Activated naive CD4-positive, alpha-beta T cell treated with anti-CD3 and anti-CD28 coated beads, Interleukin-2, amount 50 U/mL, for 72 hours (primary cell): ENCODE measurements around the gene LUZP4. TPM values are rescaled to one million over a fixed set of nuclear protein-coding genes. Genes with fewer than 3 reads are reported as not detected.

ENCODE experiments used
- total RNA-seq, 2 donors: library from RNA; stranded (reverse); gene quantifications; one replicate each; pipeline ENCODE4 v1.2.3, GENCODE V29; 2022

LUZP4 gene
- total RNA-seq, 2 donors from 2014 or later, result not detected

Other genes with a start within 250 kb of the LUZP4 start
- gene RBMXL3, start 100.3 kb upstream of the LUZP4 start, total RNA-seq, result not detected
- not detected for gene LRCH2, start 55.6 kb upstream of the LUZP4 start, total RNA-seq